HL-60/S4 treated with phorbol 12-myristate 13-acetate at 8.2 ng/mL for 4 days and 3 days (cell line): ENCODE results near the gene APBA3.

ENCODE experiments used
- in situ Hi-C: fragments of 300-500 bp; cut with MboI; formaldehyde crosslinking; loops from 2 replicates; pipeline ENCODE4 v1.15.0; 2022; ENCODE audit warnings: low sequenced_read_pairs

The APBA3 gene

GRCh38 chr19:3761382-3762129, at the start of gene APBA3:
APBA3 (minus strand) TSS chr19:3761692; CDS start chr19:3760264, 1,428 bp downstream.
- in situ Hi-C loops = no loop called here

GRCh38 chr19:3810708-3811355, 49.3 kb upstream of the APBA3 start:
- in situ Hi-C loops = no loop called here

DNA sequence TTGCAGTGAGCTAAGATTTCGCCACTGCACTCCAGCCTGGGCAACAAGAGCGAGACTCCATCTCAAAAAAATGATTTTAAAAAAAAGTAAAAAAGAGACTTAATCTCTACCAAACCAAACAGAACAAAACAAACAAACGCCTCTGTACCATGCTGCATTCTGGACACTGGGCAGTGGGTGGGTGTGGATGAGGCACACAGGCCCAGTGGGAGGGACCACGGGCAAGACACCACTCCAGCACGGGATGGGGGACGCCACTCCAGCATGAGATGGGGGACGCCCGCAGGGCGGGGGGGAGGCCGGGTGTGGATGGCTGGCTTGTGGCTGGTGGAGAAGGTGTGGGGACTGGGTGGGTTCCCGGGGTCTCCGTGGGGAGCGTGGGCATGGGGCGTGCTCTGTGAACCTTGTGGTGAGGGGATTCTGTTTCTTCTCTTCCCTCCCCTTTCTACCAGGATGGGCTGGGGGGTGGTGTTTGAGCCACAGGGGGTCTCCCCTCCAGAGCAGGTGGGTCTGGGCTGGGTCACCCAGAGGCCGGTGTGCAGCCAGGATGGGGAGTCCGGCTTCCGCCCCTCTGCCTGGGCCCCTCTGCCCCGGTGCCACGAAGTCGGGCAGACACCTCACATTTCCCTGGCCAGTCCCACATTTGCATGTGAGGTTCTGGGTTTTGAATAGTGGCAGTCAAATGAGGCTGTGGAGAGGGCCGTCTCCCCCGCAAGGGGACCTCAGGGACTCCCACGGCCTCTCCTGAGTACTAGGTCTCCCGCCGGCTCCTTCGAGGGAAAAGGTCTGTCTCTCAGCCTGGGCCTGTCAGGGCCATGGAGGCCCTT, 48.6 kb upstream of the APBA3 start:
- in situ Hi-C loops = no loop called here

- in situ Hi-C loops = no loop called here
These were observed 47.1 kb upstream of the APBA3 start for GRCh38 chr19:3808420-3809143.

DNA sequence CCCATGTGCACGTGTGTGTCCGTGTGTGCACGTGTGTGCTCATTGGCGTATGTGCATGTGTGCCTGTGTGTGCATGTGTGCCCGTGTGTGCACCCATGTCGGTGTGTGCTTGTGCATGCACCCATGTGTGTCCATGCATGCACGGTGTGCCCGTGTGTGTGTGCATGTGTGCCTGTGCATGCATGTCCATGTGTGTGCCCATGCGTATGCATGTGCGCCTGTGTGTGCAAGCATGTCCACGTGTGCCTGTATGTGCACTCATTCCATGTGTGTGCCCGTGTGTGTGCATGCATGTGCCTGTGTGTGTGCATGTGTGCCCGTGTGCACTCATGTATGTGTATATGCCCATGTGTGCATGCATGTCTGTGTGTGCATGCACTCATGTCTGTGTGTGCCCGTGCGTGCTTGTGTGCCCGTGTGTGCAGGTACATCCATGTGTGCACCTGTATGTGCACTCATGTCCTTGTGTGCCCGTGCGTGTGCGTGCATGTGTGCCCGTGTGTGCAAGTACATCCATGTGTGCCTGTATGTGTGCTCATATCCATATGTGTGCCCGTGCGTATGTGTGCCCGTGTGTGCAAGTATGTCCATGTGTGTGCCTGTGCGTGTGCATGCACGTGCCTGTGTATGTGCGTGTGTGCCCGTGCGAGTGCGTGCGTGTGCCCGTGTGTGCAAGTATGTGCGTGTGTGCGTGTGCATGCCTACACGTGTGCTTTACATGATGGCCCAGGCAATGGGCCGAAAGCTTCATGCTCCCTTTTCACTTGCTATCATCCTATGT, 46.3 kb upstream of the APBA3 start:
- in situ Hi-C loops = no loop called here

GRCh38 chr19:3807131-3807480, 45.6 kb upstream of the APBA3 start:
- in situ Hi-C loops = no loop called here

GRCh38 chr19:3805859-3806258, 44.4 kb upstream of the APBA3 start:
- in situ Hi-C loops = no loop called here

- in situ Hi-C loops = no loop called here
These were observed 42.9 kb upstream of the APBA3 start for GRCh38 chr19:3804429-3804828.

DNA sequence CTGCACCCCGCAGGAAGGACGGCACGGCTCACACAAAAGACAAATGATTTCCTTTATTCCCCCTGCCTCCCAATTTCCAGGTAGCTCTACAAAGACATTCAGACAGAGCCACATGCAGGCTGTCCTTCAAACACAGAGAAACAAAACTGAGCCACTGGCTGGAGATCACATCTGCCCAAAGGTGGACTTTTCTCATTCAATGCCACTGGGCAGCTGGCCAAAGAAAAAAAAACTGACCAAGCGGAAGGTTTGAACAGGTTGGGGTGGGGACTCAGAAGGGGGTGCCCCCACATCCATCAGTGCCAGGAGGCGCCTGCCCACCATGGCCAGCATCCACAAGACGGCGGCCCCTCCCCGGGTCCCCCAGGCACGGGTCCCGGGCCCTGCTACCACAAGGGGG, 42.5 kb upstream of the APBA3 start:
- in situ Hi-C loops = no loop called here

DNA sequence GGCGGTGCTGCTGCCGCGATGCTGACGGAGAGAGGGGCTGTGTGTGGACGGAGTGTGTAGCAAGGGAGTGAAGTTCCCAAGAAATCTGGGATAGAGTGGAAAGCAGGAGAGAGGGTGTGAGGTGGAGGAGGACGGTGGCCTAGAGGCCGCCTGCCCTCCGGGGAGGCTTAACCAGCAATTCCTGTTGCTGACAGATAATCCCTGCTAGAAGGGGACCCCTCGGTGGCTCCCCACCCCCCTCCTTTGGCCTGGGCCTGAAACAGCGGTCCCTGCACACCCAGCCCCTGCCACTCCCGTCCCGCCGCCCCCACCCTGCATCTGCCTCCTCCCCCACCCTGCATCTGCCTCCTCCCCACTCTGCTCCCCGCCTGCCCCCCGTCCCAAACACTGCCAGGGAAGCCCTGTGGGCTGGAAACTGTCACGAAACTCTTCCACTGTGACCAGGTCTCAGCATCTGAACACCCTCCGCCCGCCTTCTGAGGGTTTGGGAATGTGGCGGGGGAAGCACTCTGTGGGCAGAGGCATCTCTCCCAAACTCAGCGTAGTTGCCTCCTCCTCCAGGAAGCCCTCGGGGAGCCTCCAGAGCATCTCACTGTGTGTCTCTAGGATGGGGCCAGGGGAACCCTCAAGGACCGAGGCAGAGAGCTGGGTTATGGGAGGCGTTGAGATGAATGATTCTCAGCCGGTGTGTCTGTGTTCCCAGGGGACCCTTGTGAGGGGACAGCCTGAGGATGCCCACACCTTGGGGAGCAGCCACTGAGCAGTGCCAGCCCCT, 41.8 kb upstream of the APBA3 start:
- in situ Hi-C loops = no loop called here

- in situ Hi-C loops = no loop called here
These were observed 40.1 kb upstream of the APBA3 start for GRCh38 chr19:3801412-3802096.

DNA sequence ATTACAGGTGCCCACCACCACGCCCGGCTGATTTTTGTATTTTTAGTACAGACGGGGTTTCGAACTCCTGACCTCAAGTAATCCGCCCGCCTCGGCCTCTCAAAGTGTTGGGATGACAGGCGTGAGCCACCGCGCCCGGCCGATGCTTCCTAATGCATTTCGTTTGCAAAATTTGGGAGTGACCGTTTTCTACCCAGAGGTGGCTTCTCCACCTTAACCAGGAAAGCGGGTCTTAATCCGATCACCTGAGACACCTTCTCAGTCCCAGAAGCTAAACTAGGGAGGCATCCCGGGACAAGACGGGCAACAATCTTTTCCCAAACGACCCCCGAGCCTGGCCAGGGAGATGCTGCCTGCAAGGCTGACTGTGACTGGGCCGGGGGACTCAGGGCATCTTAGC, 39.5 kb upstream of the APBA3 start:
- in situ Hi-C loops = no loop called here

- in situ Hi-C loops = no loop called here
These were observed 36.6 kb upstream of the APBA3 start for GRCh38 chr19:3798137-3798536.

DNA sequence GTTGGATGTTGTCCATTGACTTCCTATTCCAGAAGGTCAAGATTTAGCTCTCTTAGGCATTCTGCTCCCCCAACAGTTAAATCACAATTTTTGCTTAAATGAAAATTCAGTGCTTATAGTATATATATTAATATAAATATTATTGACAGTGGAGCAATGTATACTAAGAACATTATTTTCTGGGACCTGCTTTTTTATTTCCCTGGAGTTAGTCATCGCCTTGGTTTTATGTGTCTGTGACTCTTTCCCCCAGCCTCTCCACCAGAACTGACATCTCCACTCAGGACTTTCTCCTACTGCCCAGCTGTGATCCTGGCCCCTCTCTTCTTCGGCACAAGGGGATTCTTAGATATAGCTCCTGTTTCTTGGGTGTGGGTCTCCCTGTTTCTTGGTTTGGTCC, 34.9 kb upstream of the APBA3 start:
- in situ Hi-C loops = no loop called here

DNA sequence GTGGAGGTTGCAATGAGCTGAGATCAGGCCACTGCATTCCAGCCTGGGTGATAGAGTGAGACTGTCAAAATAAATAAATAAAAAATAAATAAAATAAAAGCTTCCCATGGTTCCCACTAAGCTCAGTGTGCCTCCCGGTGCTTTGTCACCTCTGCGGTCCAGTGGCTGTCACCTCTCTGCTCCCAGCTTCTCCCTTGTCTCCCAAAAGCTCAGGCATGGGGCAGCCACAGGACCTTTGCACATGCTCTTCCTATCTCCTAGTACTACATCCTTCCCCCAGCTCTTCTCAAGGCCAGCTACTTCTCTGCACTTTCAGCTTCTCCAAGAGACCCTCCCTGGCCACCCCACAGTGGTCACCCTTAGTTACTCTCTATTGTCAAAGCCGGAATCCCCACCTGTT, 32.3 kb upstream of the APBA3 start:
- in situ Hi-C loops = no loop called here

- in situ Hi-C loops = no loop called here
These were observed 30.6 kb upstream of the APBA3 start for GRCh38 chr19:3792114-3792513.

DNA sequence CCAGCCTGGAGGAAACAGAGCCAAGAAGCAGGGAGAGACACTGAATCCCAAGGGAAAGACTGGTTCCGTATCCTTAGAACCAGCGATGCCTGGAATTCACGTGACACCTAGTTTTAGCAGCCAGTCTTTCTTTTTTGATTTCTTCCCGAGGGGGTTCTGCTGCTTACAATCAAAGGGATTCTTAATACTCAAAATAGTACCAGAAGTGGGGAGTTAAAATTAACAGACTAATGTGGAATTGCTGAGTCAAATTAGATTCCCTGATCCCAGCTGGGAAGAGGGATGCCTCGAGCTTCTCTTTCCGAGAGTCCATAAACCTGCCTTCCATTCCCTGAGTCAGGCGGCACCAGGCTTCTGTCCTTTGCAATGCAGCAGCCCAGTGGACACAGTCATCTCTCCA, 29.4 kb upstream of the APBA3 start:
- in situ Hi-C loops = no loop called here

GRCh38 chr19:3790209-3790734, 28.8 kb upstream of the APBA3 start:
- in situ Hi-C loops = no loop called here
